NCI-H446 (cell line): ENCODE measurements around the gene MOV10L1.
A peak's percentile ranks its signal among the peaks of the same experiment; 100 is the strongest.
"Not testable (repeated sequence)": the region's sequence is repeated elsewhere in the genome, so short reads cannot be mapped to it uniquely, and the experiment has no call there.

Source experiments
- DNase-seq, 2 experiments: peaks; one replicate each; lab custom pipeline; 2025; lab: John Stamatoyannopoulos, UW

MOV10L1 gene

GRCh38 chr22:50203288-50203687 lies 113.5 kb downstream of the MOV10L1 start:
- DNase-seq = no peak

- DNase-seq = no peak
Measured at GRCh38 chr22:50204571-50204970, 114.8 kb downstream of the MOV10L1 start.

GRCh38 chr22:50204998-50205397 lies 115.2 kb downstream of the MOV10L1 start:
- not testable (repeated sequence) for DNase-seq

GRCh38 chr22:50205781-50206569 lies 116.2 kb downstream of the MOV10L1 start:
- no peak for DNase-seq

- DNase-seq = no peak
Measured at GRCh38 chr22:50206599-50206998, 116.8 kb downstream of the MOV10L1 start.

- no peak for DNase-seq
Measured at GRCh38 chr22:50207383-50208140, 117.8 kb downstream of the MOV10L1 start.

- DNase-seq = no peak
Measured at GRCh38 chr22:50208430-50208938, 118.7 kb downstream of the MOV10L1 start.

- no peak for DNase-seq
Measured at GRCh38 chr22:50208939-50209892, 119.4 kb downstream of the MOV10L1 start.

- peak in 1 of 2 experiments; percentile 68 for DNase-seq
Measured at GRCh38 chr22:50209893-50210292, 120.1 kb downstream of the MOV10L1 start.

GRCh38 chr22:50210378-50211139 lies 120.8 kb downstream of the MOV10L1 start:
- no peak for DNase-seq

- DNase-seq = no peak
Measured at GRCh38 chr22:50211147-50211546, 121.3 kb downstream of the MOV10L1 start.
